Measurements from ENCODE around the gene ALK. TPM values are rescaled to one million over a fixed set of nuclear protein-coding genes. Genes with fewer than 3 reads are reported as not detected.

Gene ALK
- total RNA-seq, 1 donor from 2014 or later, result under 0.01 TPM

DNA sequence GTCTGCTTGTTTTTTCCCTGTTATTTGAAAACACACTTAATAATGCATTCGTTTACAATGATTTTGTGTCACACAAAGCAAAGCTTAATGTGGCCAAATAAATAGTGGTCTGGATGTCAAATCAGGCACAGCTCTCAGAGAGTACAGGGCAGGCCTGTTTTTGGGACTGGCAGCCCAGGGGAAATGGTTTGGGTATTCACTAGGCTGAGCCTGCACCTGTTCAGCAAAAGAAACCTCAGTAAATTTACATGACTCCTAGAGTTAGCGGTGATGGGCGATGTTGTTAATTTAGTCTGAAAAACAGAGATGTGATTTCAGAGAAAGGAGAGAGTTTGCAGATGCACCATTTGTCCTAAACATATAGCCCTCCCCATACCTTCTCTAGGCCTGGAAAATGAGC is 197.1 kb downstream of the ALK start:
- DNase-seq (ENCODE audit: low read depth), result no peak
- H3K4me3 ChIP-seq (ENCODE audit: low read depth, low read length), result no peak overlapping the region
- TF ChIP-seq, protein P1, sequence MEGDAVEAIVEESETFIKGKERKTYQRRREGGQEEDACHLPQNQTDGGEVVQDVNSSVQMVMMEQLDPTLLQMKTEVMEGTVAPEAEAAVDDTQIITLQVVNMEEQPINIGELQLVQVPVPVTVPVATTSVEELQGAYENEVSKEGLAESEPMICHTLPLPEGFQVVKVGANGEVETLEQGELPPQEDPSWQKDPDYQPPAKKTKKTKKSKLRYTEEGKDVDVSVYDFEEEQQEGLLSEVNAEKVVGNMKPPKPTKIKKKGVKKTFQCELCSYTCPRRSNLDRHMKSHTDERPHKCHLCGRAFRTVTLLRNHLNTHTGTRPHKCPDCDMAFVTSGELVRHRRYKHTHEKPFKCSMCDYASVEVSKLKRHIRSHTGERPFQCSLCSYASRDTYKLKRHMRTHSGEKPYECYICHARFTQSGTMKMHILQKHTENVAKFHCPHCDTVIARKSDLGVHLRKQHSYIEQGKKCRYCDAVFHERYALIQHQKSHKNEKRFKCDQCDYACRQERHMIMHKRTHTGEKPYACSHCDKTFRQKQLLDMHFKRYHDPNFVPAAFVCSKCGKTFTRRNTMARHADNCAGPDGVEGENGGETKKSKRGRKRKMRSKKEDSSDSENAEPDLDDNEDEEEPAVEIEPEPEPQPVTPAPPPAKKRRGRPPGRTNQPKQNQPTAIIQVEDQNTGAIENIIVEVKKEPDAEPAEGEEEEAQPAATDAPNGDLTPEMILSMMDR (conservative IDR thresholded peaks at IDR 0.05; ENCODE audit: low read depth, low read length), result no peak

DNA sequence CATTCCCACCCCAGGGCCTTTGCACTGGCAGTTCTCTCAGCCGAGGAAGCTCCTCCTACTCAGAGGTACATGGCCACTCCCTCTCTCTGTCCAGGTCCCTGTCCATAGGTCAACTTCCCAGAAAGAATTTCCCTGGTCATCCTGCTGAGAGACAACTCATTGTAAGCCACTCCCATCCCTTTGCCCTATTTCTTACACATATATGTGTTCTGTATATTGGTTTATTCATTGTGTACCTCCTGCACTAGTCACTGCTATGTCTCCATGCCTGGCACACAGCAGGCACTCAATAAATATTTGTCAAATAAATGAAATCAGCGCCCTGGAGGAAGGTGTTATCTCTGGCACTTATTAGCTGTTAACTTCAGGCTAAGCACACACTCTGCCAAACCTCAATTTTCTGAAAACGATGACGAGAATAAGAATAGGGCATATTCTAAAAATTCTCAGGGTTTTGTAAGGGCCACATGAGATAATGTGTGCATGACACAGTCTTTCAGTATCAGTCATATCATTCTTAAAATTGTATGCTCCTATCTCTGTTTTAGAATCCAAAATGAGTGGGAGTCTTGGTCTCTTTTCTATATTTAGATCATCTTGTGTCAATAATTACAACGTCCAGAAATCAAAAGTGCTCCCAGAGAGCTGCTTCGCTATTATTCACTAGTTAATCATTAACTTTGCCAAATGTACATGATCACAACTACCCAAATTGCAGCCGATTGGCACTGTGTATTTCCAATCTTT is 198.0 kb downstream of the ALK start:
- no peak overlapping the region for H3K4me3 ChIP-seq (ENCODE audit: low read depth, low read length)
- TF ChIP-seq, protein P1 (conservative IDR thresholded peaks at IDR 0.05; ENCODE audit: low read depth, low read length), result no peak
- DNase-seq (ENCODE audit: low read depth), result no peak

DNA sequence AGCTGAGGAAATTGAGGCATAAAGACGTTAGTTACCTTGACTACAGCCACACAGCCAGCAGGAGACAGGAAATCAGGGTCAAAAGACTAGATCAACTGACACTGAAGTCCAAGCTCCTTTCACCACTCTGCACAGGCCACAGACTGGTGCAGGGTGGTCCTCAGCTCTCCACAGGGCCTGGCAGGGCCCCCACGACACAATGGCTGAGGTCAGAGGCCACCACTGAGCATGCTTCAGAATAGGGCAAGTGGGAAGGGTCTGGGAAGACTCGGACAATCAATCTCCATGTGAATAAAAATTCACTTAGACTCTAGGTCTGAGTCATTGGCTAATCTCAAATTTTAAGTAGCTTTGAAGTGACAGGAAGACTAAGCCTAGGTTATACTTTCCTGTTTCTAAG is 201.7 kb downstream of the ALK start:
- TF ChIP-seq, protein P1 (conservative IDR thresholded peaks at IDR 0.05; ENCODE audit: low read depth, low read length), result no peak
- H3K4me3 ChIP-seq (ENCODE audit: low read depth, low read length), result no peak overlapping the region

DNA sequence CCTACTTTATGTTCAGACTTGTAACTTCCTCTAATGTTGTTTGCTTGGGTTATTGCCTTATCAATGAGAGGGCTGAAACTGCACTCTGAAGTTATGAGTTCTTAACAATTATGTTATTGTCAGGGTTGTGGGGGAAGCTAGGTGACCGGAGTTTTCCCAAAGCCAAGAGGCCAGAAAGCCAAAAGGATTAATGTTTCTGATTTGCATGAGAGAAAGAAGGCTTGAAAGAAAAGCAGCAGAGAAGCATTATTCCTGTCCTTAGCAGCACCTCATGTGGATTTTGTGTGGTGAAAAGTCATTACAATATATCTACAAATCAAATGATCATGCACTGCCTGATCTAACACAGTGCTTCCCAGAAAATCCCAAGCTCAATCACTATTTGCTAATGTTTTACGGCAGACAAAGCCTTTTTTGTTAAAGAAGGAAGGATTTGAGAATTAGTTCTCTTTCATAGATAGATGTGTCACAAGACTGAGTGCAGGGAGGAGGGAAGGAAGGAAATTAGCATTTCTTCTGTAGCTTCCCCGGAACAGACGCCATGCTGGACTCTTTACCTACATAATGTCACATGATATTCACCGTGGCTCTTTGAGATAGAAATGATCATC is 203.2 kb downstream of the ALK start:
- TF ChIP-seq, protein P1 (conservative IDR thresholded peaks at IDR 0.05; ENCODE audit: low read depth, low read length), result no peak
- DNase-seq (ENCODE audit: low read depth), result no peak
- H3K4me3 ChIP-seq (ENCODE audit: low read depth, low read length), result no peak overlapping the region

More for the DNA sequence above, 201.7 kb downstream of the ALK start:
- DNase-seq (ENCODE audit: low read depth), result no peak

DNA sequence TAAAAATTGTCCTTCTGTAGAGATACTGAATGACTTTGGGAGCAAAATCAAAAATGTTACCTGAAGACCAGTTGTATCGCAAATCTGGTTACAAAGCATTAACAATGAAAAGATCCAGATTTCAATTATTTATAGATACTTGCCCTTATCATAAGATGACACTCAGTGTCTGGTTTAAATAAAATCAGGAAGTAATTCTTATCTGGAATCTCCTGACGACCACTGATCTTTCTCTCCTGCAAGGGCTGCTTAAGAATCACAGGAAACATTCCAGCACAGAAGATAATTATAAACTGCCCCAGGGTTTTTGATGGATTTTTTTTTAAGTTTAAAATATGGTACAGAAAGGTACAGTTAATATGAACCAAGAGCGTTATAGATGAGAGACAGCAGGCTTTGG is 205.7 kb downstream of the ALK start:
- no peak overlapping the region for H3K4me3 ChIP-seq (ENCODE audit: low read depth, low read length)
- DNase-seq (ENCODE audit: low read depth), result no peak
- TF ChIP-seq, protein P1 (conservative IDR thresholded peaks at IDR 0.05; ENCODE audit: low read depth, low read length), result no peak

DNA sequence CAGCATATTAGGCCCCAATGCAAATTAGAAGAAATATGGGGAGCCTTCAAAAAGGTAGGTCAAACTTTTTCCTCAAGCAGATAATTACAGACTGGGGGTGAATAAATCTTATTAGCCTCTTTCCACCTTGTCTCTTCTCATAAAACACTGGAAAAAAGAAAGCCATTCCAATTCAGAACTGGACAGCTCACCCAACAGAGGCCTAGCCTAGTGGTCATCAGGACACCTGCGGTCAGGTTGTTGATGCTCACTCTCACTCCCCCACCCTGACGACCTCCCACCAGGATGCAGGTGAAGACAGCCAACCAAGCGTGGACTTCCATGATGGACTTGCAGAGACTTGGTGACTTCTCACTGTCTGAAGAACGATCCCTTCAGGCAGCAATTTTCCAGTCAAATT is 207.1 kb downstream of the ALK start:
- no peak for DNase-seq (ENCODE audit: low read depth)
- TF ChIP-seq, protein P1 (conservative IDR thresholded peaks at IDR 0.05; ENCODE audit: low read depth, low read length), result peak; percentile 29
- H3K4me3 ChIP-seq (ENCODE audit: low read depth, low read length), result no peak overlapping the region
